Kidney (tissue), 14 donors: ENCODE data around the gene LMCD1. TPM values are rescaled to one million over a fixed set of nuclear protein-coding genes. Genes with fewer than 3 reads are reported as not detected.

Experiments used
- DNase-seq, 5 donors: peaks; one replicate each; pipeline ENCODE4 v3.0.0-alpha.2; 2013 to 2020
- FAIRE-seq: peaks from 2 replicates; lab custom pipeline; 2012; peaks lifted over from hg19 to GRCh38; lab: Jason Lieb, UNC
- H3K27ac ChIP-seq, 2 donors: one replicate each; pipeline ENCODE4 v1.7.0; 2013; ENCODE audit warnings: low read depth in 2 of 2, low read length in 2 of 2, inconsistent platforms in 1 of 2
- H3K27me3 ChIP-seq: one replicate; pipeline ENCODE4 v1.7.1; 2013; ENCODE audit warnings: low read length, inconsistent platforms; ENCODE audit not compliant: control insufficient read depth, insufficient read depth
- H3K36me3 ChIP-seq, 3 donors: one replicate each; pipeline versions ENCODE4 v1.7.0 to v1.7.1; 2013; ENCODE audit warnings: low read length in 3 of 3, control low read depth in 1 of 3, inconsistent platforms in 1 of 3; ENCODE audit not compliant: insufficient read depth in 3 of 3, control insufficient read depth in 2 of 3
- H3K4me1 ChIP-seq, 3 donors: one replicate each; pipeline versions ENCODE4 v1.7.0 to v1.7.1; 2013; ENCODE audit warnings: low read length in 3 of 3, inconsistent platforms in 1 of 3, low read depth in 1 of 3; ENCODE audit not compliant: control insufficient read depth in 2 of 3, insufficient read depth in 2 of 3
- H3K4me3 ChIP-seq, 3 donors: one replicate each; pipeline versions ENCODE4 v1.7.0 to v1.8.1; 2013; ENCODE audit warnings: low read length in 3 of 3, control low read depth in 1 of 3, inconsistent platforms in 1 of 3
- H3K9ac ChIP-seq, 3 donors: one replicate each; pipeline versions ENCODE4 v1.7.0 to v1.7.1; 2013; ENCODE audit warnings: low read length in 3 of 3, control low read depth in 1 of 3, inconsistent platforms in 1 of 3
- H3K9me3 ChIP-seq, 3 donors: one replicate each; pipeline versions ENCODE4 v1.7.0 to v1.7.1; 2013; ENCODE audit warnings: low read length in 3 of 3, control low read depth in 1 of 3, inconsistent platforms in 1 of 3; ENCODE audit not compliant: control insufficient read depth in 2 of 3, insufficient read depth in 1 of 3
- CTCF ChIP-seq: IDR thresholded peaks from 3 replicates; pipeline ENCODE4 v1.5.1; 2012; ENCODE audit warnings: mild to moderate bottlenecking, moderate library complexity, borderline replicate concordance; ENCODE audit not compliant: insufficient read depth; ENCODE audit errors: extremely low read depth
- intact Hi-C: fragments of 100-400 bp; cut with DNase I; formaldehyde crosslinking; loops from one replicate; pipeline ENCODE4 v1.11.1; 2022
- polyA plus RNA-seq: library from polyadenylated mRNA; stranded (reverse); fragments of 350-450 nt; fragmentation: Illumina TruSeq; extraction: RNeasy Lipid Tissue Mini Kit (QIAGEN cat#74804); gene quantifications from one replicate; pipeline ENCODE4 v1.2.3, GENCODE V29; 2014; ENCODE audit warnings: low read depth, low replicate concordance; ENCODE audit not compliant: insufficient read depth
- total RNA-seq: library from RNA; stranded (reverse); fragmentation: NEBNext Ultra II Directional; extraction: Animal tissue kit (Norgen Biotek cat#: 25700); gene quantifications from one replicate; pipeline ENCODE4 v1.2.1, GENCODE V29; 2021
- donor health status: control.
- donor health status: control.
- donor health status: control.
- donor health status: control.
- donor health status: control.
- donor health status: DM: yes; HTN: yes; CAD: no.
- donor health status: Normal renal cell carcinoma (clear cell type).

LMCD1 gene
- total and polyA plus RNA-seq, 2 donors from 2014 or later = 24.3 to 65.4 TPM

DNA sequence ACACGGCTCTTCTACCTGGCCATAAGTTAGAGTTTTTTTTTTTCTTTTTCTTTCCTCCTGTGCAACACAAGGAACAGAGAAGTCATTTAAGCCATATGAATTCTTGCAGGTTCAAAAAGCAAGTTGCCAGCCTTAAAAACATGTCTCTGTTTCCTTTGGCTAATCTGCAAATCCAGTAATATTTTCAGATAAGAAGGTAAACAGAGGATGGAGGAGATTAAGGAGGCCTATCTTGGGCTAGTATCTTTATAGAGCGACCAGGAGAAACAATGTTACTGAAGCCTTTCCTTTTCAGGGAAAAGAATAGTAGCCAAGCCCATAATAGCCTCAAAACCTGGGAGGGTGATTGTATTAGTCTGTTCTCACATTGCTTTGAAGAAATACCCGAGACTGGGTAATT lies 20.9 kb upstream of the LMCD1 start:
- TF ChIP-seq CTCF = no peak
- intact Hi-C loops = no loop called here
- H3K4me1 ChIP-seq = peaks cover 0 to 10% (median 4%) of the 10 kb centered on the region in 3 donors
- H3K36me3 ChIP-seq = no peaks in the 10 kb centered on the region
- H3K9ac ChIP-seq = no peak overlapping the region
- no peak for FAIRE-seq
- DNase-seq = no peak
- H3K9me3 ChIP-seq = peaks cover 0 to 3% (median 2%) of the 10 kb centered on the region in 3 donors
- no peak overlapping the region for H3K27ac ChIP-seq
- no peak overlapping the region for H3K4me3 ChIP-seq
- no peaks in the 10 kb centered on the region for H3K27me3 ChIP-seq

DNA sequence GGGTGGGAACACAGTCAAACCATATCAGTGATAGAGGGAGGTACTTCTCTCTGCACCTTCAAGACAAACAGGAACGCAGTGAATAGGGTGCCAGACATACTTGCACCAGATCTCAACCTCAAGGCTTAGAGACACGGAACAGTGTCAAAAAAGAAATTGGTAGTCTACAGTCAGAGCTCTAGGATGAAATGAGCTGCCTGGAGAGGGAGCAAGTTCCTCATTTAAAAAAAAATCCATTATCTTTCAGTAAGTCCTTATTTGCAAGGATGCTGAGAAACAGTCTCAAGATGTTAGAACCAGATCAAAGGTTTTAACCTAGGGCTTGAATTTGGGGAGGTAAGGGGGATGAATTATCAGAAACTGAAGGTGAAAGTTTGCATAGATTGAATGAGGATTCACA lies 20.2 kb upstream of the LMCD1 start:
- TF ChIP-seq CTCF = no peak
- DNase-seq (no peak), FAIRE-seq (no peak)
- no peak overlapping the region for H3K4me3 ChIP-seq
- intact Hi-C loops = no loop called here
- no peaks in the 10 kb centered on the region for H3K36me3 ChIP-seq
- H3K4me1 ChIP-seq = peaks cover 0 to 10% (median 4%) of the 10 kb centered on the region in 3 donors
- H3K9ac ChIP-seq = no peak overlapping the region
- H3K9me3 ChIP-seq = peaks cover 0 to 3% (median 2%) of the 10 kb centered on the region in 3 donors
- H3K27ac ChIP-seq = no peak overlapping the region
- H3K27me3 ChIP-seq = no peaks in the 10 kb centered on the region

- Histone ChIP-seq H3K9me3 (peaks cover 0 to 3% (median 2%) of the 10 kb centered on the region in 3 donors), H3K27ac (peak overlapping the region in 1 of 2 donors; percentile 66), H3K4me3 (no peak overlapping the region), H3K9ac (no peak overlapping the region), H3K36me3 (no peaks in the 10 kb centered on the region), H3K4me1 (peaks cover 0 to 10% (median 4%) of the 10 kb centered on the region in 3 donors), H3K27me3 (no peaks in the 10 kb centered on the region)
- TF ChIP-seq CTCF = no peak
- peak in 1 of 5 donors; percentile 26 for DNase-seq
- intact Hi-C loops = no loop called here
- FAIRE-seq = no peak
Measured at GRCh38 chr3:8482263-8482662, 19.4 kb upstream of the LMCD1 start.
